ENCODE data around the gene C1orf216. TPM values are rescaled to one million over a fixed set of nuclear protein-coding genes. Genes with fewer than 3 reads are reported as not detected.
A peak's percentile ranks its signal among the peaks of the same experiment; 100 is the strongest.

The C1orf216 gene, protein sequence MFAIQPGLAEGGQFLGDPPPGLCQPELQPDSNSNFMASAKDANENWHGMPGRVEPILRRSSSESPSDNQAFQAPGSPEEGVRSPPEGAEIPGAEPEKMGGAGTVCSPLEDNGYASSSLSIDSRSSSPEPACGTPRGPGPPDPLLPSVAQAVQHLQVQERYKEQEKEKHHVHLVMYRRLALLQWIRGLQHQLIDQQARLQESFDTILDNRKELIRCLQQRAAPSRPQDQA
- total RNA-seq, result 10 to 100 TPM in 5 of 7 donors, 1 to 10 TPM in 2; 8.0 to 13.8 (median 12.1) TPM
- polyA plus RNA-seq, result 10 to 100 TPM in 1 of 2 donors, 1 to 10 TPM in 1; 6.5 to 20.0 TPM
- long read RNA-seq, donor 1, transcript C1orf216-201 (2 exons, 3,218 nt), result major isoform, 74 of 92 reads
- long read RNA-seq, donor 1, partial matches to known transcripts, result 0 of 92 reads
- long read RNA-seq, donor 1, other reads (novel, unspliced or antisense), result 18 of 92 reads
- long read RNA-seq, donor 2, partial matches to known transcripts, result 0 of 3 reads
- long read RNA-seq, donor 2, other reads (novel, unspliced or antisense), result 0 of 3 reads
- long read RNA-seq, donor 3, transcript C1orf216-201 (2 exons, 3,218 nt), result major isoform, 33 of 44 reads
- long read RNA-seq, donor 3, partial matches to known transcripts, result 11 of 44 reads
- long read RNA-seq, donor 3, other reads (novel, unspliced or antisense), result 0 of 44 reads

DNA sequence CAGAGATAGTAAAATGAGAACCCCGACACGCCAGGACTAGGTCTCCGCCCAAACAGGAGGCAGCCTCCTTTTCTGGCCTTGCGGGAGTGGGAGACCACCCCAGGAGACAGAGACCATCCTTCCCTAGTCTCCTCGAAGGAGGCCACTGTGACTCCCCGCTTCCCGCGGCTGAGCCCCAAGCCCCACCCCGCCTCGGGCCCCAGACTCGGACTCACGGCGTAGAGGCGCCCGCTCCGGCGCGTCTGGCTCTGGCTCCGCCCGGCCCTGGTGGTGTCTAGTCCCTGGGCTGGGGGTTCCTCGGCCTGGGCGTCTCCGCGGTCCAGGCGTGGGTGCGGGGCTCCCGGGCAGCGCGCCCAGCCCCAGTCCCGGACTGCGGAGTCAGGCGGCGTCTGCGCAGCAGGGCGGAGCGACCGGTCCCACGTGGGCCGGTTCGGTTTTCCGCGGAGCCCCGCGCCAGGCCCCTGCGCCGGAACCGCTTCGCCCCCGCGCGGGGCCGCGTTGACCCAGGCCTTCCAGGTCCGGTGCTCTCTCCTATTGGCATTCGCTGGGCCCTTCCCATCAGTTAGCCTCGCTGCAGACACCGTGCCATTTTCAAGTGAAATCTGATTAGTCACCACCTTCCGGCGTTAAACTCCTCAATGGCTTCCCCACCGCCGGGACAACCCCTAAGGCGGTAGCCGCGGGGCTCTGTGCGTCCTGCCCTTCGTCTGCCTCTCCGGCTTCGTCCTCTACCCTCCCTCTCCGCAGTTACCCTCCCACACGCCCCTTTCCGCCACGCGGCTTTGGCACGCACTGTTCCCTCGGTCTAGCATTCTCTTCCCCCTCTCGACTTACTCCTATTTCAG is at the start of gene C1orf216:
Gene C1orf216, minus strand, starts transcription at position 393 of the 845 bp plus-strand sequence. CDS start 2,563 bp downstream, outside the sequence.
- Histone ChIP-seq H3K9me3 (no peaks in the 10 kb centered on the region), H3K27ac (peak within 1 kb of the TSS; percentile 26 to 70), H3K27me3 (no peaks in the 10 kb centered on the region), H3K4me1 (ENCODE audit: insufficient read depth) (peaks cover 4% of the 10 kb centered on the region), H3K36me3 (no peaks in the 10 kb centered on the region), H3K4me3 (peak within 1 kb of the TSS; percentile 82)
- peak; percentile 68 to 85 (median 77) for DNase-seq
- intact Hi-C loops (cut with DNase I), result loop anchor here in 1 of 4 donors (5.0 kb wide), 1 partner anchor 266 kb away; no protein-coding TSS in a partner anchor
- TF ChIP-seq, protein P1, sequence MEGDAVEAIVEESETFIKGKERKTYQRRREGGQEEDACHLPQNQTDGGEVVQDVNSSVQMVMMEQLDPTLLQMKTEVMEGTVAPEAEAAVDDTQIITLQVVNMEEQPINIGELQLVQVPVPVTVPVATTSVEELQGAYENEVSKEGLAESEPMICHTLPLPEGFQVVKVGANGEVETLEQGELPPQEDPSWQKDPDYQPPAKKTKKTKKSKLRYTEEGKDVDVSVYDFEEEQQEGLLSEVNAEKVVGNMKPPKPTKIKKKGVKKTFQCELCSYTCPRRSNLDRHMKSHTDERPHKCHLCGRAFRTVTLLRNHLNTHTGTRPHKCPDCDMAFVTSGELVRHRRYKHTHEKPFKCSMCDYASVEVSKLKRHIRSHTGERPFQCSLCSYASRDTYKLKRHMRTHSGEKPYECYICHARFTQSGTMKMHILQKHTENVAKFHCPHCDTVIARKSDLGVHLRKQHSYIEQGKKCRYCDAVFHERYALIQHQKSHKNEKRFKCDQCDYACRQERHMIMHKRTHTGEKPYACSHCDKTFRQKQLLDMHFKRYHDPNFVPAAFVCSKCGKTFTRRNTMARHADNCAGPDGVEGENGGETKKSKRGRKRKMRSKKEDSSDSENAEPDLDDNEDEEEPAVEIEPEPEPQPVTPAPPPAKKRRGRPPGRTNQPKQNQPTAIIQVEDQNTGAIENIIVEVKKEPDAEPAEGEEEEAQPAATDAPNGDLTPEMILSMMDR (IDR thresholded peaks at IDR 0.05), result no peak
- peak; percentile 49 for TF ChIP-seq POLR2A (IDR thresholded peaks at IDR 0.05)
- no peak for TF ChIP-seq EP300 (IDR thresholded peaks at IDR 0.05)
- WGBS, 3 donors, result 0% methylated on average over 48 to 76 of the region's 76 CpGs

DNA sequence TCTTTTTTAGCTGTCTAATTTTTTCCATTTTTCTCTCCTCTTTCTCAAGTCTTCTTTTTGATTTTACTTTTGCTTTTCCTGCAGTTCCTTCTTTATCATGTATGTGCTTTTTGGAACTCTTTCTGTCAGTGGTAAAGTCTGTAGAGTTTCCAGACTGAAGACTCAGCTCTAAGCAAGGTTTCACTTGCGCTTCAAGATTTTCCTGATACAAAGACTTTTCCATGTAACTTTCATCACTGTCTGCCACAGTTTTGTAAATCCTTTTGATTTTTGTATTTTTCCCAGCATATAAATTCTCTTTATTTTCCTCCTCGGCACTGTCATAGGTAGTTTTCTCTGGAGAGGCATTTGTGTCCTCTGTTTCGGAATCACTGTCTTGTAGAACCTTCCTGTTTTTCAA is 45.6 kb upstream of the C1orf216 start:
- Histone ChIP-seq H3K27me3 (no peaks in the 10 kb centered on the region), H3K4me3 (no peak overlapping the region), H3K9me3 (no peaks in the 10 kb centered on the region), H3K4me1 (ENCODE audit: insufficient read depth) (no peaks in the 10 kb centered on the region), H3K27ac (no peak overlapping the region), H3K36me3 (no peaks in the 10 kb centered on the region)
- intact Hi-C loops (cut with DNase I), result no loop called here
- TF ChIP-seq POLR2A (IDR thresholded peaks at IDR 0.05), result no peak
- TF ChIP-seq, protein P1 (IDR thresholded peaks at IDR 0.05), result no peak
- no peak for TF ChIP-seq EP300 (IDR thresholded peaks at IDR 0.05)
- DNase-seq, result no peak
- WGBS, 3 donors, result 91 to 98% (median 95%) methylated on average over 3 of the region's 3 CpGs

DNA sequence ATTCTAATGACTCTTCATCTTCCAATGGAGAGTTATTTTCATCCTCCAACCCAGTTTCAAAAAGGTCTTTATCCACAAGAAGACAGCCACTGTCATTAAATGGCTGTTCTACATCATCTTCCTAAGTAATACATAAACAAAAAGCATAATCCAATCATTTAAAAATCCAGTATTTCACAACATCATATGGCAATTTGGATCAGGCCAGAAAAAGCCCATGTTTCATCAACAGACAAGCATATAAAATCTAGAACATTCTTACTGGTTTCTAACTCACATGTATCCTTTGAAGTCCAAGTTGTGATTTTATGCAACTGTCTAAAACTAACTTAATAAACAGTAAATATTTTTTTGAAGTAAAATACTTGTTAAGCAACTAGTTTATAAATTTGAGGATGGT is 44.5 kb upstream of the C1orf216 start:
- no peak for DNase-seq
- TF ChIP-seq, protein P1 (IDR thresholded peaks at IDR 0.05), result no peak
- TF ChIP-seq EP300 (IDR thresholded peaks at IDR 0.05) (no peak), POLR2A (IDR thresholded peaks at IDR 0.05) (no peak)
- no peaks in the 10 kb centered on the region for H3K27me3 ChIP-seq
- H3K27ac ChIP-seq, result no peak overlapping the region
- intact Hi-C loops (cut with DNase I), result no loop called here
- no peaks in the 10 kb centered on the region for H3K36me3 ChIP-seq
- no peaks in the 10 kb centered on the region for H3K9me3 ChIP-seq
- no peaks in the 10 kb centered on the region for H3K4me1 ChIP-seq (ENCODE audit: insufficient read depth)
- no peak overlapping the region for H3K4me3 ChIP-seq

DNA sequence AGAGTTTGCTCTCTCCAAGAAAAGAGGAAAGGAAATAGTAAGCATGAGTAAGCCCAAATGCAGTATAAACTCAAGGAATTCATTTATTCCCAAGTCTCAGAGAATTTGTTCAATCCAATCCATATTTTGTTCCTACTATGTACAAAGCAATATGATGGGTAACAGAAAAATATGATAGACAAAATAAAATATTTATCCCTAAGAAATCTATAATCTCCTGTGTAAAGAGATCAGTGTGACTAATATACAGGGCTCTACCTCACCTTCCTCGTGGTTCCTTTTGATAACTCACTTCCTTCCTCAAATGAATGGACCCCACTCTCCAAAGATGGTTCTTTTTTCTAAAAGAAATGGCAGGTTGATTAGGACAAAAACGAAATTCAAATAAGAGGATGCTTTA is 43.5 kb upstream of the C1orf216 start:
- TF ChIP-seq POLR2A (IDR thresholded peaks at IDR 0.05) (no peak), EP300 (IDR thresholded peaks at IDR 0.05) (no peak)
- TF ChIP-seq, protein P1 (IDR thresholded peaks at IDR 0.05), result no peak
- Histone ChIP-seq H3K27ac (no peak overlapping the region), H3K36me3 (no peaks in the 10 kb centered on the region), H3K4me1 (ENCODE audit: insufficient read depth) (no peaks in the 10 kb centered on the region), H3K9me3 (no peaks in the 10 kb centered on the region), H3K4me3 (no peak overlapping the region), H3K27me3 (no peaks in the 10 kb centered on the region)
- WGBS, 3 donors, result 75 to 86% (median 76%) methylated on average over 2 of the region's 2 CpGs
- intact Hi-C loops (cut with DNase I), result no loop called here
- DNase-seq, result no peak
